GM19025 (cell line): ENCODE data around the gene OR2M2.

ENCODE experiments used
- ATAC-seq: cut with Tn5 transposase; IDR thresholded peaks from one replicate; pipeline ENCODE4 v1.9.1; 2021; ENCODE audit warnings: mild to moderate bottlenecking, low read depth, moderate library complexity; ENCODE audit not compliant: unreplicated experiment

OR2M2 gene, protein sequence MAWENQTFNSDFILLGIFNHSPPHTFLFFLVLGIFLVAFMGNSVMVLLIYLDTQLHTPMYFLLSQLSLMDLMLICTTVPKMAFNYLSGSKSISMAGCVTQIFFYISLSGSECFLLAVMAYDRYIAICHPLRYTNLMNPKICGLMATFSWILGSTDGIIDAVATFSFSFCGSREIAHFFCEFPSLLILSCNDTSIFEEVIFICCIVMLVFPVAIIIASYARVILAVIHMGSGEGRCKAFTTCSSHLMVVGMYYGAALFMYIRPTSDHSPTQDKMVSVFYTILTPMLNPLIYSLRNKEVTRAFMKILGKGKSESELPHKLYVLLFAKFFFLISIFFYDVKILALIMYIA

DNA sequence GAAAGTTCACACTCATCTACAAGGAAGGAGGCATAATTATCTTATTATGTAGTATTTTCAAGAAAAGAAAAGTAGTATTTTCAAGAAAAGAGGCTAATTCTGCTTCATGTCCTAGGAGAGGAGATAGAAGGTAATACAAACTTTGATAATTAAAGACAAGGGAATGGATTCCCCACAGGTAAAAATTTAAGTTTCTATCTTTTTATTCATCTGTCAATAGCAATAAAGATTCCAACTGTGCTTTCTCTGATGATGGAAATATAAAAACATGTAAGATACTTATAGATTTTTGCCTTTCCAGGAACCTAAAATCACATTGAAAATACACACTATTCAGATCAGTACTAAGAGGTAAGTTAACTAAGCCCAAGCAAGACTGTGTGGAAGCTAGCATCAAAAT, at the start of gene OR2M2:
TSS of gene OR2M2 (plus strand) at position 301 of the 400 bp plus-strand sequence. CDS start 5,165 bp downstream, outside the sequence.
- ATAC-seq = no peak

DNA sequence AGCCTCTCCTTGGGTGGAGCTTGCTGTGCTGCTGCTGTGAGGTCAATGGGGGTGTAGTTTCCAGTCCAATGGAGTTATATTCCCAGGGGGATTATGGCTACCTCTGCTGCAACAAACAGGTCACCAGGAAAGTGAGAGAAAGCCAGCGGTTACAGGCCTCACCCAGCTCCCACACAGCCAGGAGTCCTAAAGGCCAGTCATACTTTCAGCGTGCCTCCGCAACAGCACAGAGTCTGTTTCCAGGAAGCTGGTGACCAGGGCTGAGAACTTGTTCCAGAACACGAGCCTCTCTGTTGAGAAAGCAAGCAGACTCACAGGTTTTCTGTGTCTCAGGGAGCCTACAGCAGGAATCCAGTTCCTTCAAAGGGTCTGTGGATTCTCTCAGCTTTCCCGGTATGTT, 47.0 kb upstream of the OR2M2 start:
- no peak for ATAC-seq

DNA sequence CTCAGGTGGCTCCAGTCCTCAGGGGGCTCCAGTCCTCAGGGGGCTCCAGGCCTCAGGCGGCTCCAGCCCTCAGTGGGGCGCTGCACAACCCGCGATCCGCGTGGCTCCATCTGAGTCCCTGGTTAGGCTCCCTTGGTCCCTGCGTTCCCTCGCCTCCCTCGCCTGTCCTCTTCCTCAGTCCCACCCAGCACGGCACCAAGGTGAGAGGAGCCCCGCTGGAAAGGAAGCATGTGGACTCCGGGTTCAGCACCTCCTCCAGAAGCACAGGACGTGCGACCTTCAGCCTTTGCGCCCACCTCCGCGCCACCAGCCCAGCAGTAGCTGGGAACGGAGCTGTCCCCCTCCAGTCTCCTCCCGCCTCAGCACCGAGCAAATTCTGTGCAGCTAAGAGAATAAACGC, 37.8 kb upstream of the OR2M2 start:
- no peak for ATAC-seq

DNA sequence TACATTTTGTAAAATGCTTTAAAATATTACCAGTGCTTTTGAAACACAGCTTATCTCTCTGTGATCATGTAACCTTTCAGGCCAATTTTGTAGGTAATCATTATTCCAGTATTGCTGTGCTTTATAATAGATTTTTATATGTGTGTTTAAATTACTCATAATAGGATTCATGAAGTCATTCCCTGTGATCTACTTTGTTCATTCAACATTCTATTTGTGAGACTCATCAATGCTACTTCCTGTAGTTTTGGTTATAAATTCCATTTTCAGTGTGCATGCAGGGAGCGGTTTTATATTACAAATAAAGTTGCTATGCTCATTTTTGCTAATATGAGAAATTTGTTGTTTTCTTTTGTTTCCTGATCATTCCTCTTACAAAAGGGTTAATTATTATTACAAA, 33.8 kb upstream of the OR2M2 start:
- ATAC-seq = no peak

DNA sequence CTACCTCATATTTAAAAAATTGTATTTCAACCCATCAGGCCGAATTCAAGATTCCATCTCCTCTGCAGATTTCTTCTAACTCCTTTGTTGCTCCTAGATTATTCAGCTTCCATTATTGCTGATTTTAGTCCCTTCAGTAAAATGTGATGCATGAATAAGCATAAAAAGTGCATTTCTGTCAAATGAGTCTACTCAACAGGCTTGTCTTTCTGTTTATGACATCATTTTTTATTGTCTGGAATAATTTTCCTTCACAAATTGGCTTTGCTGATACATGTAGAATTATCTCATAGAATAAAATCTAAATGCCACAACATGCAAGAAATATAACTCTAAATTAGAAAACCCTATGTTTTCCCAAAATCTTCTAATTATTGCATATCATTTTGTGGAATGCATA, 31.3 kb upstream of the OR2M2 start:
- no peak for ATAC-seq

DNA sequence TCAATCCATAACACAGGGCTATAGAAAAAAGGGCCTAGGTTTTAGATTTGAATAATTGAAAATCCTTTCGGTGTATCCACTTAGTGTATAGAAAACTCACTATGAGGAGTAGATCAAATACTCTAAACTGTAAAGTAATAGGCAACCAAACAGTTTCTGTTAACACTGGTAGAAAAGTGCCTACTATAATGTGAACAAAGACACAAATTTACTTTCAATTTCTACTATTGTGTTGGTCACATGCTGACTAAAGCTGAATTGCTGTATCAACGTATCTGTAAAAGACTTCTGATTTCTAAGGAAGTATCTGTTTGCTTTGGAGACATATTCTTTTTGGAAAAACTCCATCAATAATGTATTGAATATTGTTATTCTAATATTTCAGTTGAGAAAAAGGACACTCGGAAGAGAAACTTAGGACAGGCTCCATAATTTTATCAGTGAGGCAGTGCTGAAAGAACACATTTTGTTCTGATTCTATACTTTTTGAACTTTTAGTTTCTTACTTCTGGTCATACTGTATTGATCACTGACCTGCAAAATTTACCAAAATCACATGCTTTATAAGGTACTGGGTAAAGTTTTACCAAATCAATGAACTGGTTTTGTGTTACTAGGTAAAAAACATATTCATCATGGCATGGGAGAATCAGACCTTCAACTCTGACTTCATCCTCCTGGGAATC, 30.0 kb upstream of the OR2M2 start, which contains the start of gene OR2M5:
TSS of gene OR2M5 (plus strand) at position 636 of the 686 bp plus-strand sequence. CDS start at position 636, 0 bp downstream.
- ATAC-seq = no peak

DNA sequence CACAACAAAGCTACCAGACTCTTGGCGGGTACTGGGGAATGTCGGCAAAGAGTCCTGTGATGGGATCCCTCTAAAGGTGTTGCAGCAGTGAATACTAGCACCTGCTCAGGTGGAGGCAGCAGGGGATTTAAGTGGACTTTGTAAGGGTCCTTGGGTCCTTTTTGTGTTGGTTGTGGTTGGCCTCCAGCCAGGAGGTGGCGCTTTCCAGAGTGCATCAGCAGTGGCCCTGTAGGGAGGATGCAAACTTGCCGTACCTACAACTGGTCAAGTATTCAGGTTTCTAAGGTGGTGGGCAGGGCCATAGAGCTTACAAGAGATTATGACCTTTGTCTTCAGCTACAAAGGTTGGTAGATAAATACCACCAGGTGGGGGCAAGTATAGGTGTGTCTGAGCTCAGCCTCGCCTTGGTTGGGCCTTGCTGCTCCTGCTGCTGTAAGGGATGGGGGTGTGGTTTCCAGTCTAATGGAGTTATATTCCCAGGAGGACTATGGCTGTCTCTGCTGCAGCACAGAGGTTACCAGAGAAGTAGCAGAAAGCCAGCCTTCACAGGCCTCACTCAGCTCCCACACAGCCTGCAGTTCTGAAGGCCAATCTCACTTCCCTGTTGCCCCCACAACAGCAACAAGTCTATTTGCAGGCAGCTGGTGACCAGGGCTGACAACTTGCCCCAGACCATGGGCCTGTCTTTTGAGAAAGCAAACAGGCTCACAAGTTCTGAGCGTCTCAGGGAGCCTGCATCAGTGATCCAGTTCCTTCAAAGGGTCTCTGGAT, 22.4 kb upstream of the OR2M2 start:
- ATAC-seq = no peak

DNA sequence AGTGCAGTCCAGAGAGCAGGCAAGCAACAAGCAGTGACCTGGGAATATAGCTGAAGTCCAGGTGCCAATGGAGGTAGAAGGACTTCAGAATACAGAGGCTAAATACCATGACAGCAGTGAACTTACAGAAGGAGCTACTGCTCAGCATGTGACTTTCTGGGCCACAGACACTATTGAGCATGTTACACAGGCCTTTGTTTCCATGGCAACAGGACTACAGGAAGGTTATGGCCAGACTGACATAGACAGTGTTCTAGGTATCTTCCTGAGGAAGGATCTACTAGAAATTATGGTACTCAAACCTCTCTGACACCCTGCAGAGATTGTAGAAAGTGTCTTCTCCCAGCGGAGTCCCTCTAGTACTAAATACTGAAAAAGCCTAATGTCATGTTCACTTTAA, 18.7 kb upstream of the OR2M2 start:
- ATAC-seq = no peak

DNA sequence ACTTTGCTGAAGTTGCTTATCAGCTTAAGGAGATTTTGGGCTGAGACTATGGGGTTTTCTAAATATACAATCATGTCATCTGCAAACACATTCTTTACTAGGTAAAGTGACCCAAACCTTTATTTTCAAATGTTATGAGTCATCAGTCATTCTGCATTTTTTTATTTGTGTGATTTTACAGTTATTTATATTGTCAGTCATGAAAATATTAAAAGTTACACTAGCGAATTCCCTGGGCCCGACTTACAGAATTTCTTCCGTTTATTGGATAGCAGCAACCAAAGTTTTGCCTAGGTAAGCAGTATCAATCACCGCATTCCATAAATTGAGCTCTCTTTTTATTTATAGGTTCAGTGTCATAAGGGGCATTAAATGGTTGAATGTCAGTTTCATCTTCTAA, 15.9 kb upstream of the OR2M2 start:
- no peak for ATAC-seq

DNA sequence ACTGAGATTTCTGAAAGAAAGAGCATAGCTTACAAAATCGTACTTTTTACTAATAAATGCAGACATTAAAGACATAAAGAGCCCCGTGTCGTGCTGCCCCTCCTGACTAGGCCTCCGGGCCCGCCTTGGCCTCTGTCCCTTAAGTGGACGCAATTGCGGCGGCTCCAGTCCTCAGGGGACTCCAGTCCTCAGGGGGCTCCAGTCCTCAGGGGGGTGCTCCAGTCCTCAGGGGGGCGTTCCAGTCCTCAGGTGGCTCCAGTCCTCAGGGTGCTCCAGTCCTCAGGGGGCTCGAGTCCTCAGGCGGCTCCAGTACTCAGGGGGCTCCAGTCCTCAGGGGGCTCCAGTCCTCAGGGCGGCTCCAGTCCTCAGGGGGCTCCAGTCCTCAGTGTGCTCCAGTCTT, 10.6 kb upstream of the OR2M2 start:
- no peak for ATAC-seq

DNA sequence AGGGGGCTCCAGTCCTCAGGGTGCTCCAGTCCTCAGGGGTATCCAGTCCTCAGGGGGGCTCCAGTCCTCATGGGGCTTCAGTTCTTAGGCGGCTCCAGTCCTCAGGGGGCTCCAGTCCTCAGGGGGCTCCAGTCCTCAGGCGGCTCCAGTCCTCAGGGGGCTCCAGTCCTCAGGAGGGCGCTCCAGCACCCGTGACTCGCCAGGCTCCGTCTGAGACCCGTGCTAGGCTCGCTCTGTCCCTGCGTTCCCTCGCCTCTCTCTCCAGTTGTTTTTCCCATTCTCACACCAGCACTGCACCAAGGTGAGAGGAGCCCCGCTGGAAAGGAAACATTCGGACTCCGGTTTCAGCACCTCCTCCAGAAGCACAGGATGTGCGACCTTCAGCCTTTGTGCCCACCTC, 9.4 kb upstream of the OR2M2 start:
- ATAC-seq = no peak

DNA sequence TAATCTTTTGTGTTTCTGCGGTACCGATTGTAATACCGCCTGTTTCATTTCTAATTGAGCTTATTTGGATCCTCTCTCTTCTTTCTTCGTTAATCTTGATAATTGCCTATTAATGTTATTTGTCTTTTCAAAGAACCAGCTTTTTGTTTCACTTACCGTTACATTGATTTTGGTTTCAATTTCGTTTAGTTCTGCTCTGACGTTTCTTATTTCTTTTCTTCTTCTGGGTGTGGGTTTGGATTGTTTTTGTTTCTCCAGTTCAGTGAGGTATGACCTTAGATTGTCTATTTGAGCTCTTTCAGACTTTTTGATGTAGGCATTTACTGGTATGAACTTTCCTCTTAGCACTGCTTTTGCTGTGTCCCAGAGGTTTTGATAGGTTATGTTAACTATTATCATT, 9.4 kb downstream of the OR2M2 start:
- no peak for ATAC-seq

DNA sequence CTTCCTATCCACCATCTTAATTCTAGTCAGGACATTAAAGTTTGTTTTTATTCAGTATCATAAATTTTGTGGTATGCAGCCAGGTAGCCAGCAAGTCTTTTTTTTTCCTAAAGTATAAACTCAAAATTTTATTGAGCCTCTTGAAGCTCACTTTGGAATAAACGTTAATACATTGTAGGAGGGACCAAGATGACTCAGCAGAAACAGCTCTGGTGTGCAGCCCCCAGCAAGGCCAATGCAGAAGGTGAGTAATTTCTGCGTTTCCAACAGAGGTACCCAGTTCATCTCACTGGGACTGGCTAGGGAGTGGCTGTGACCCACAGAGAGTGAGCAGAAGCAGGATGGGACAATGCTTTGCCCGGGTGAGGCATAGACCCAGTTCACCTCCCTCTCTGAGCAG, 12.7 kb downstream of the OR2M2 start:
- no peak for ATAC-seq

DNA sequence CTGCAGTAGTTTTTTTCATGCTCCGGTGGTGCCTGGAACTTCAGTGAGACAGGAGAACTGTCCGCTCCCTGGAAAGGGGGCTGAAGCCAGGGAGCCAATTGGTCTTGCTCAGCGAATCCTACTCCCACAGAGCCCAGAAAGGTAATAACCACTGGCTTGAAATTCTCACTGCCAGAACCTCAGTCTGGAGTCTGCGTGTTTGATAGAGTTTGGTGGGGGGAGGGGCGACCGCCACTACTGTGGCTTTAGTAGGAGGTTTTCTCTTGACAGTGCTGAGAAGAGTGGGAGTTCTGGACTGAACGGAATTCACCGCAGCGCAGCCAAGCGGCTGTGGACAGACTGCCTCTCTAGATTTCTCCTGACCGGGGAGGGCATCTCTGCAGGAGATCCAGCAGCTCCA, 14.4 kb downstream of the OR2M2 start:
- no peak for ATAC-seq

DNA sequence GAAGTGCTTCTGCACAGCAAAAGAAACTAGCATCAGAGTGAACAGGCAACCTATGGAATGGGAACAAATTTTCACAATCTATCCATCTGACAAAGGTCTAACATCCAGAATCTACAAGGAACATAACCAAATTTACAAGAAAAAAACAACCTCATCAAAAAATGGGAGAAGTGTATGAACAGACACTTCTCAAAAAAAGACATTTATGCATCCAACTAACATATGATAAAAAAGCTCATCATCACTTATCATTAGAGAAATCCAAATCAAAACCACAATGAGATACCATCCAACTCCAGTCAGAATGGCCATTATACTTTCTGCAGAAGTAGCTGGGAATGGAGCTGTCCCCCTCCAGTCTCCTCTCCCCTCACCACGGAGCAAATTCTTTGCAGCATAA, 19.5 kb downstream of the OR2M2 start:
- ATAC-seq = no peak

DNA sequence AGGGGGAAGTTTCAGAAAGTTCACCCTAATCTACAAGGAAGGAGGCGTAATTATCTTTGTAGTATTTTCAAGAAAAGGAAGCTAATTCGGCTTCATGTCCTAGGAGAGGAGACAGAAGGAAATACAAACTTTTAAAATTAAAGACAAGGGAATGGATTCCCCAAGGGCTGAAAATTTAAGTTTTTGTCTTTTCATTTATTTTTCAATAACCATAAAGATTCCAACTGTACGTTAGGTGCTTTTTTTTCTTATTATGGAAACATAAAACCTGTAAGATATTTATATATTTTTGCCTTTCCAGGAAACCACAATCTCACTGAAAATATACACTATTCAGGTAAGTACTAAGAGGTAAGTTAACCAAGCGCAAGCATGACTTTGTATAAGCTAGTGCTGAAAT, 22.3 kb downstream of the OR2M2 start, which contains the start of gene OR2M3:
TSS of gene OR2M3 (plus strand) at position 301 of the 400 bp plus-strand sequence. CDS start 5,803 bp downstream, outside the sequence.
- ATAC-seq = no peak

DNA sequence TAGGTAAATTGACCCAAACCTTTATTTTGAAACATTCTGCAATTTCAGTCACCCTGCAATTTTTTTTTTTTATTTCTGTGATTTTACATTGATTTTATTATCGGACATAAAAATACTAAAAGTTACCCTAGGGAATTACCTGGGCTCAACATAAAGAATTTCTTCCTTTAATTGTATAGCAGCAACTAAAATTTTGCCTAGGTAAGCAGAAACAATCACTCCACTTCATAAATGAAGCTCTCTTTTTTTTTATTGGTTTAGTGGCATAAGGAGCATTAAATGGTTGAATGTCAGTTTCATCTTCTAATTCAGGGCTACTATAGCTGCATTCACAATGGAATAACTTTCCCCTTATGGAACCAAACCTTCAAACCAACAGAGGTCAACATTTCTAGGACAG, 41.3 kb downstream of the OR2M2 start:
- ATAC-seq = no peak

DNA sequence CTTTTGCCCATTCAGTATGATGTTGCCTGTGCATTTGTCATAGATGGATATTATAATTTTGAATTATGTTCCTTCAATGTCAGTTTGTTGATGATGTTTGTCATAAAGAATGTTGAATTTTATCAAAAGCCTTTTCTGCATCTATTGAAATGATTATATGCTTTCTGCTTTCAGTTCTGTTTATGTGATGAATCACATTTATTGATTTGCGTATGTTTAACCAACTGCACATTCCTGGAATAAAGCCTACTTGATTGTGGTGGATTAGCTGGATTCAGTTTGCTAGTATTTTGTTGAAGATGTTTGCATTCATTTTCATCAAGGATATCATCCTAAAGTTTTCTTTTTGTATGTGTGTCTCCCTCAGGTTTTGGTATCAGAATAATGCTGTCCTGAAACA, 50.9 kb downstream of the OR2M2 start:
- no peak for ATAC-seq

DNA sequence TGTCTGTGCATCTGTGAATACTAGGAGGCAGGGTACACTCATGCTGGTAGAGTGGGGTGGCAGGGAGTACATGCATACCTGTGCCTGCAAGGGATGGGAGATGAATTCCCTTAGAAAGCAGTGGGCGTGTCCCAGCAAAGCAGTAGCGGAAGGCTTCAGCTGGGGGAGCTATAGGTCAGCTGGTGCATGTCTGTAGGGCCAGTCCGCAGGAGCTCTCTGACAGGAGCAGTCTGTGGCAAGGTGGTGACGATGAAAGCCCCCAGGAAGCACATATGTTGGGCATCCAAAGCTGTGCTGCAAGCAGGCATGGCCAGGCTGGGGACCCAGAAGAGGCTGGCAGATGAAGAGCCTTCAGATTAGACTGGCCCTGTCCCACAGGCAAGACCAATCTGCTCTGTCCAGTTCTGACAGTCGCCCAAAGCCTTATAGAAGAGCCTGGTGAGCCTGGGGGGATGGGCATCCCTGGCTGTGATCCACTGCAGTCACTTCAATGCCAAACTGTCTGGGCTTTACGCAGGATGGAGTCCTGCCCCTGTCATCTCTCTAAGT, 54.8 kb downstream of the OR2M2 start:
- no peak for ATAC-seq
